Thoracic aorta (tissue), 2 donors: ENCODE data around the gene CDC42BPB. TPM values are rescaled to one million over a fixed set of nuclear protein-coding genes. Genes with fewer than 3 reads are reported as not detected.

Experiments used
- ATAC-seq: fragments of 150-250 bp; one replicate; pipeline ENCODE4 v1.8.0; 2017; ENCODE audit warnings: low read depth; ENCODE audit not compliant: insufficient number of reproducible peaks, low FRiP score
- DNase-seq: peaks from one replicate; pipeline ENCODE4 v3.0.0-alpha.2; 2020; ENCODE audit warnings: low spot score
- H3K27ac ChIP-seq, 2 donors: fragments of 200-600 bp; sonication (generic); 1 replicate in 1 of 2; 2 replicates in 1 of 2; pipeline ENCODE4 v1.5.1; 2016; ENCODE audit warnings: mild to moderate bottlenecking in 2 of 2, moderate library complexity in 2 of 2
- H3K27me3 ChIP-seq: fragments of 200-600 bp; sonication (generic); replicated peaks from 2 replicates; pipeline ENCODE4 v1.6.0; 2016; ENCODE audit warnings: mild to moderate bottlenecking; ENCODE audit not compliant: insufficient read depth
- H3K36me3 ChIP-seq: fragments of 200-600 bp; sonication (generic); one replicate; pipeline ENCODE4 v1.5.1; 2016
- H3K4me1 ChIP-seq, 2 donors: fragments of 200-600 bp; sonication (generic); 1 replicate in 1 of 2; 2 replicates in 1 of 2; pipeline versions ENCODE4 v1.5.1 to v1.6.0; 2016; ENCODE audit warnings: low read depth in 2 of 2, mild to moderate bottlenecking in 1 of 2; ENCODE audit not compliant: control insufficient read depth in 1 of 2
- H3K4me3 ChIP-seq: fragments of 200-600 bp; sonication (generic); 2 replicates; pipeline ENCODE4 v1.5.1; 2016; ENCODE audit warnings: mild to moderate bottlenecking
- H3K9me3 ChIP-seq: fragments of 200-600 bp; sonication (generic); 2 replicates; pipeline ENCODE4 v1.5.1; 2016
- total RNA-seq, 2 donors: library from RNA; depleted of rRNA; stranded (reverse); fragments of >200 nt; gene quantifications; one replicate each; pipeline versions ENCODE4 v1.1.0 to v1.2.3, GENCODE V29; 2016
- TF ChIP-seq, protein P1 (sequence below): fragments of 200-600 bp; sonication (generic); IDR thresholded peaks from one replicate; pipeline ENCODE4 v1.5.1; 2019; ENCODE audit warnings: antibody characterized with exemption

Gene CDC42BPB
- total RNA-seq, 2 donors from 2014 or later: 121 to 133 TPM

DNA sequence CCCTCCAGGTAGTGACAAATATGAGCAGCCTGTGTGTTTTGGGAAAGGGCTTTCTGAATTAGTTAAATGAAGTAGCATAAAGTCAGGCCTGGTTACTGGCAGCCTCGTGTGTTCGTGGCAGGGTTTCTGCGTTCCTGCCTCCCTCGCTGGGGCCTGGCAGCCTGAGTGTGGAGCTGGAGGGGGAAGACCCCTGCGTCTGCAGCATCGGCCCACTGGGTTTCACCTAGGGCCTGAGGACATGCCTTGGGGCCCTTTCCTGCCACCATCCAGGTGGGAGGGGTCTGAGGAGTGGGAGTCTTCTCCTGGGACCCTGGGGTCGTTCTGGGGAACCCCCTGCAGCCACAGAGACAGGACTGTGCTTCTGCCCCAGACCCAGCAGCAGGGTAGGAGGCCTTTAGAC is 155.3 kb downstream of the CDC42BPB start:
- DNase-seq (no peak), ATAC-seq (no peak)
- TF ChIP-seq, protein P1, sequence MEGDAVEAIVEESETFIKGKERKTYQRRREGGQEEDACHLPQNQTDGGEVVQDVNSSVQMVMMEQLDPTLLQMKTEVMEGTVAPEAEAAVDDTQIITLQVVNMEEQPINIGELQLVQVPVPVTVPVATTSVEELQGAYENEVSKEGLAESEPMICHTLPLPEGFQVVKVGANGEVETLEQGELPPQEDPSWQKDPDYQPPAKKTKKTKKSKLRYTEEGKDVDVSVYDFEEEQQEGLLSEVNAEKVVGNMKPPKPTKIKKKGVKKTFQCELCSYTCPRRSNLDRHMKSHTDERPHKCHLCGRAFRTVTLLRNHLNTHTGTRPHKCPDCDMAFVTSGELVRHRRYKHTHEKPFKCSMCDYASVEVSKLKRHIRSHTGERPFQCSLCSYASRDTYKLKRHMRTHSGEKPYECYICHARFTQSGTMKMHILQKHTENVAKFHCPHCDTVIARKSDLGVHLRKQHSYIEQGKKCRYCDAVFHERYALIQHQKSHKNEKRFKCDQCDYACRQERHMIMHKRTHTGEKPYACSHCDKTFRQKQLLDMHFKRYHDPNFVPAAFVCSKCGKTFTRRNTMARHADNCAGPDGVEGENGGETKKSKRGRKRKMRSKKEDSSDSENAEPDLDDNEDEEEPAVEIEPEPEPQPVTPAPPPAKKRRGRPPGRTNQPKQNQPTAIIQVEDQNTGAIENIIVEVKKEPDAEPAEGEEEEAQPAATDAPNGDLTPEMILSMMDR: no peak
- Histone ChIP-seq H3K4me1 (no peaks in the 10 kb centered on the region), H3K9me3 (no peaks in the 10 kb centered on the region), H3K27ac (no peak overlapping the region), H3K4me3 (no peak overlapping the region), H3K36me3 (peaks cover 7% of the 10 kb centered on the region), H3K27me3 (no peaks in the 10 kb centered on the region)

GRCh38 chr14:102901633-102902032 is 155.7 kb downstream of the CDC42BPB start:
- ATAC-seq: no peak
- no peaks in the 10 kb centered on the region for H3K4me1 ChIP-seq
- TF ChIP-seq, protein P1: no peak
- H3K36me3 ChIP-seq: peaks cover 2% of the 10 kb centered on the region
- H3K27ac ChIP-seq: no peak overlapping the region
- H3K9me3 ChIP-seq: no peaks in the 10 kb centered on the region
- H3K4me3 ChIP-seq: no peak overlapping the region
- no peaks in the 10 kb centered on the region for H3K27me3 ChIP-seq
- DNase-seq: no peak

DNA sequence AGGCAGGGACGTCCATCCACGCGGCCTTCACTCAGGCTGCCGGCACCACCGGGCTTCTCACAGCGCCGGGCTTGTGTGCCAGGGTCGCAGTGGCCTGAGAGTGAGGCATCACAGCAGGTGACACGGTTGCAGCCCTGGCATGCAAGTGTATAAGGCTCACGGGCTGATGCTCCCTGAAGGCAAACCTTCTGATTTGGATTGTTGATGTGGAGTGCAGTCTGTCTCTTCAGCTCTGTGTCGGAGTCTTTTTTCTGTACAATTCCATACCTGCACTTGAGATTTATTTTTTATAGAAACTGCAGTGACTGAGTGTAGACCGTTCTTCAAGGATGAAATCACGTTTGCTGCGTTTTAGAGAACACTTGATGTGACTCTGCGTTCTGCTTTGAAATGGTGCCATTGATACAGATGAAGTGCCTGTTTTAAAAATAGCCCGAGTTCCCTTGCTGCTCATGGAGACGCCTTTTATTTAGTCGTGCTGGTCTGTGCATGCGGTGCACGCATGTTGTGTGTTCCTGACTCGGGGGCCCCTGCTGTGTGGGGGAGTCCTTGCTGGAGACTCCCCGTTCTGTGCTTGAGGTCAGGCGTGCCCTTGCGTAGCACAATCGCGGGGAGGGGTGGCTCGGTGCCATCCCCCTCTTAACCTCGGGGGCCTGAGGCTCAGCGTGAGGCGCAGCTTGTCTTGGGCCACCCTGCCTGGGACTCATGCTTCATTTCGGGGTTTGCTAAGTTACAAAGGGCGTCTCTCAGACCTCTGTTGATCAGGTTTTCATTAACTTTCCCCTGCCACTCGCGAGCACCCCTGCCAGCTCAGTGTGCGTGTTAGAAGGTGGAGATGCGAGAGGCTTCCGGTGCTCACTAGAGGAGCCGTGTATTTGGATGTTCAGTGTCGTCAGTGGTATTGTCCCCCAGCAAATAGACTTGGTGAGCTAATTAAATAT is 156.4 kb downstream of the CDC42BPB start:
- Histone ChIP-seq H3K4me3 (no peak overlapping the region), H3K36me3 (no peaks in the 10 kb centered on the region), H3K4me1 (no peaks in the 10 kb centered on the region), H3K27ac (no peak overlapping the region), H3K27me3 (no peaks in the 10 kb centered on the region), H3K9me3 (no peaks in the 10 kb centered on the region)
- ATAC-seq (no peak), DNase-seq (no peak)
- TF ChIP-seq, protein P1: no peak

DNA sequence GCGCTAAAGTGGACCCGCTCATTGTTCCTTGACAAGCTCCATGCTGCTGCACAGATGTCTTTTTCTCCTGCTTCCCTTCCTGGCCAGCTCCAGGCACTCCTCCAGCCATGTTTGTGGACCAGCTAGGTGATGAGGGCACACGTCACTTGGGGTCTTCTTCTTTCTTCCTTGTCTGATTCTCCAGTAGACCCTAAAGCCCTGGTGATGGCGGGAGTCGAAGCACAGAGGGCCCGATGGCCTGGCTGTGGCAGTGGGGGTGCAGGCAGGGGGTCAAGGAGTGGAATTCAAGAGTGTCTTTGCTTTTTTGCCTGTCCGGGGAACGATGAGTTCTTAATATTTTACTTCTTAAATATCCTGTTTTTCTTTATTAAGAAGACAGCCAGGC is 157.8 kb downstream of the CDC42BPB start:
- Histone ChIP-seq H3K9me3 (no peaks in the 10 kb centered on the region), H3K4me3 (no peak overlapping the region), H3K36me3 (peaks cover 6% of the 10 kb centered on the region), H3K4me1 (no peaks in the 10 kb centered on the region), H3K27me3 (no peaks in the 10 kb centered on the region), H3K27ac (no peak overlapping the region)
- TF ChIP-seq, protein P1: no peak
- ATAC-seq: no peak
- DNase-seq: no peak

DNA sequence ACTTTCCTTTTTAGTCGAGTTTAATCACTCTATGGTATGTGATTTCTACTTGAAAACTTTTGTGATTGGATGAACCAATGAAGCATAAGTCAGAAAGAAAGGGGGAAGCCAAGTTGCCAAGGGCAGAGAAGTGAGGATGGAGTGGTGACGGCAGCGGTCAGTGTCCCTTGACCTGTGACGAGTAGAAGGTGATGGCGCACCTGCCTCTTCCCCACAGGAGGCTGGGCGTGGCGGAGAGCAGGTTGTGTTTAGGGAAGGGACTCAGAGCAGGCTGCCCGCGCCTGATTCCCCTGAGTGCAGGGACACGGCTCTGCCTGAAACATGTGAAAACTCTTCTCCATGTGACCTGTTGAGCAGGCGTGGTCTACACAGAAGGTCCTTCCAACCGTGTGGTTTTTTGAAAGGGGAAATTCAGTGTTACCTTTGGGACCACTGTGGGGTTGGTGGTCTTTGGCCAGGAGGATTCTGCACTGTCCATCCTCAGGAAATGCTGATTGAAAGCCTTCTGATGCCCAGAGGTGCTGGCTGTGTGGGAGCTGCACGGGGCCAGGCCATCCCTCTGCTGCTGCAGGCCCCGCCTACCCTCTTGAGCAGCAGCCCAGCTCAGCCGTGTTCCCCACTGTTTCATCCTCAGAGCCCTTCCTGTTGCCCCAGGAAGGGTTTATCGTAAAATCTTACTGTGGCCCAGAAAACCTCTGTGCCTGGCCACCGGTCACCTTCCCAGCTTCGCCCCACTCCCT is 158.4 kb downstream of the CDC42BPB start:
- peaks cover 6% of the 10 kb centered on the region for H3K36me3 ChIP-seq
- TF ChIP-seq, protein P1: no peak
- H3K27ac ChIP-seq: no peak overlapping the region

More for the DNA sequence above, 158.4 kb downstream of the CDC42BPB start:
- no peak overlapping the region for H3K4me3 ChIP-seq
- no peak for ATAC-seq
- no peaks in the 10 kb centered on the region for H3K9me3 ChIP-seq
- H3K4me1 ChIP-seq: no peaks in the 10 kb centered on the region
- no peaks in the 10 kb centered on the region for H3K27me3 ChIP-seq
- DNase-seq: no peak
